ENCODE measurements around the gene TFF2.

The TFF2 gene

GRCh38 chr21:42310411-42311001 is 40.3 kb downstream of the TFF2 start:
- H3K4me3 ChIP-seq (ENCODE audit: low read length), result no peak overlapping the region
- DNase-seq (ENCODE audit: low read depth), result no peak

DNA sequence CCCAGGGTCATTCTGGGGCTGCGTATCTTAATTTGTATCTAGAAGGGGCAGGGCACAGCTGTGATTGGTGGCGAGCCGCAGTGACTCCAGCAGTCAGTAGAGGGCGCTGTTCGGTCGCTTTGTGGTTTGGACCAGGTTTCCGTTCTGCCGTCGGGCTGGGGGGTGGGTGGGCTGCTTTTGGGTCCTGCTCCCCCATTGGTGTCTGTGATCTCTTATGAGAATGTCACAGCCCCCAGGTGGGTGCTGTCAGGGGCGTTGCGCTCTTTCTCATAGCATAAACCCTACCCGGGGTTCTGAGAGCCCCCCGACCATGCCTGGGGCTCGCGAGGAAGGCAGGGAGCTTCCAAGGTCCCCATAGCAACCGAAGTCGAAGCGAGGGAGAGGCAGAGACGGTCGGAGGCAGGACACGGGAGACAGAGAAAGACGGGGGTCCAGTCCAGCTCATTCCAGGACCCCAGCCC is 41.0 kb downstream of the TFF2 start:
- TF ChIP-seq CTCF (conservative IDR thresholded peaks at IDR 0.05; ENCODE audit: low read length), result peak; percentile 52
- H3K4me3 ChIP-seq (ENCODE audit: low read length), result no peak overlapping the region
- no peak for DNase-seq (ENCODE audit: low read depth)

More at GRCh38 chr21:42310411-42311001, 40.3 kb downstream of the TFF2 start:
- no peak for TF ChIP-seq CTCF (conservative IDR thresholded peaks at IDR 0.05; ENCODE audit: low read length)

DNA sequence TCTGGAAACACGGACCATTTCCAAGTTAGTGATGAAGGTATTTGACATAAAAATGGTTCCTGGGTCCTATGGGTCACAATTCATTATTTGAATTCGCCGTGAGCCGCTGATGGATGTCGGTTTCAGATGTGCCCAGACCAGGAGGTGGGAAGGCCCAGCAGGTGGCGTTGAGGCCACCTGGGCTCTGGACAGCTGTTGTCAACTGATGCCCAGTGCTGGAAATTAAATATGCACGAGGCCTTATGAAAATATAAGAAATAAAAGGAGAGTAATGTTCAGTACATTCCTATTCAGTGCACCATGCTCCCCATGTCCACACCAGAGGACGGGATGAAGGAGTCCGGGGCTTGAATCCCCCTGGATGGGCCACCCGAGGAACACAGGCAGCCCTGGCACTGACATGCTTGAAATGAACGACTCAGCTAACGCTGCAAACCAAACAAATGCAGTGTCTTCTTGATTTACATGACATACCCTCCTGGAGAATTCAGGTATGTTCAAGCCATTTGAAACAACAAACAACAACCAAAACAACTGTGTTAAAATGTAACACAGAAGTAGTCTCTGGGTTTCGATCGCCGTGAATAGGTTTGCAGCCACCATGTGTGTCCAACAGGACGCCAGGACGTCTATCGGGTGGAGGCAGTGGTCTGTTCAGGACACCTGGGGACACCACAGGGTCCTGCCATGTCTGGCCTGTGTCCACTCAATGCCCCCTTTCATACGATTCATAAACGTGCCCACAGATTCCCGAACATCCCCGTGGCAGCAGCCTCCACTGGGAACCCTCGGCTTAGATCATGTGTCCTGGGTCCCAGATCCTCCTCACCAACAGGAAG is 41.7 kb downstream of the TFF2 start:
- TF ChIP-seq CTCF (conservative IDR thresholded peaks at IDR 0.05; ENCODE audit: low read length), result no peak
- DNase-seq (ENCODE audit: low read depth), result no peak
- H3K4me3 ChIP-seq (ENCODE audit: low read length), result no peak overlapping the region

DNA sequence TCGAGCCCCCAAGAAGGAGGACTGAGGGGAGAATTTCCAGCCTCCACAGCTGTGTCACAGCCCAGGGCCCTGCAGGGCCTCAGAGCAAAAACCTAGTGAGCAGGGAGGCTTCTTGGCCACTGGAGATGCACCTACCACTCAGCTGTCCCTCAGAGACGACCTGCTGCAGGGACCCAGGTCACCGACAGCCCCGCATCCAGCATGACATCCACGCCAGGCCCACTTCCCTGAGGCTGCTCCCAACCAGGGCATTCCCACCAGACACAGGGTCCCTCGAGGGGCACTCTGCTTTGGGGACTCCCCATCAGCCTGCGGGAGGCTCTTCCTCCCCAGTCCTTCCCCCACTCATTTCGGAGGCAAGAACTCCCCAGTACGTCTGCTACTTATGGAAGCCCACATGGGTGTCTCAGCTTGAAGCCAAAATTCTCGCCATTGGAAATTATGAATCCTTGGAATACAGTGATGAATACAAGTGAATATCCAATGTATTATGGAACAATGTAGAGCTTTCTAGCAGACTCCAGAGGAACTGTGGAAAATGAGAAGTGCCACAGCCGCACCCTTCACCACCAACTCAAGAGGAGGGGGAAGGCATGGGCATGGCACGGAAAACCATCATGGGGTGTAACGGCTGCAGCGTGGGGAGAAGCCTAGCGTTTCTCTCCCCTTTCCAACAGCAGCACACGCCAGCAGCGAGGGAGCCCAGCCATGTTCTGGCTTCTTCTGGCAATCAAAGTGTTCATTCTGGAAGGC is 42.5 kb downstream of the TFF2 start:
- no peak for TF ChIP-seq CTCF (conservative IDR thresholded peaks at IDR 0.05; ENCODE audit: low read length)
- no peak for DNase-seq (ENCODE audit: low read depth)
- H3K4me3 ChIP-seq (ENCODE audit: low read length), result no peak overlapping the region

GRCh38 chr21:42307106-42307505 is 43.7 kb downstream of the TFF2 start:
- H3K4me3 ChIP-seq (ENCODE audit: low read length), result no peak overlapping the region
- no peak for TF ChIP-seq CTCF (conservative IDR thresholded peaks at IDR 0.05; ENCODE audit: low read length)
- DNase-seq (ENCODE audit: low read depth), result no peak

- no peak overlapping the region for H3K4me3 ChIP-seq (ENCODE audit: low read length)
- no peak for DNase-seq (ENCODE audit: low read depth)
- no peak for TF ChIP-seq CTCF (conservative IDR thresholded peaks at IDR 0.05; ENCODE audit: low read length)
Observed at GRCh38 chr21:42306366-42307035, 44.3 kb downstream of the TFF2 start.

Measured in AG10803 (cell line).